ENCODE data around the gene BCR. TPM values are rescaled to one million over a fixed set of nuclear protein-coding genes. Genes with fewer than 3 reads are reported as not detected.

BCR gene
- total and polyA plus RNA-seq, 2 of the 13 experiments (the other 11 are each of a cell fraction or from before 2014, with no cell fraction given), result 19.9 to 33.6 TPM

DNA sequence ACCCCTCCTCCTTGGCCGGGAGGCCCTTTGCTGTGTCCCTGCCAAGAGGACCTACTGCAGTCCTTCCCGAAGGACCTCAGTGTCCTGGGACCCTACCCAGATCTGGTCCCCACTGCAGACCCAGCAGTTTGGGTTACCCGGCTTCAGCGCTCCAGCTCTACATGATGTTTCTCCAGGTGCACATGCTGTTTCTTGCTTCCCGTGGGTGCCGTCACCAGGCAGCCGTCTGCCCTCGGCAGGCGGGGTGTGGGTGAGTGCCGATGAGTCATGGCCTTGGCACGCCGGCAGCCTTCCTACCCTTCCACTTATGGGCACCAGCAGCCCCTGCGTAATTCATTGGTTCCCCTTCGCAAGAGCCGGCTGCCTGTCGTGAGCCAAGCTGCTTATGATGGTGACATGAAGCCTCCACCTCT is 101.8 kb downstream of the BCR start:
- Histone ChIP-seq H2AFZ (ENCODE audit: low read length) (no peak overlapping the region), H3K27me3 (ENCODE audit: control insufficient read depth in 1 of 2, insufficient read depth in 2 of 2, low read length in 2 of 2) (no peaks in the 10 kb centered on the region), H3K9ac (ENCODE audit: insufficient read depth, low read depth, low read length) (no peak overlapping the region), H4K20me1 (ENCODE audit: insufficient read depth, low read length) (no peaks in the 10 kb centered on the region), H3K27ac (ENCODE audit: extremely low read length, insufficient read depth, low read length) (no peak overlapping the region), H3K79me2 (ENCODE audit: insufficient read depth, low read length) (no peaks in the 10 kb centered on the region), H3K4me2 (ENCODE audit: low read depth, low read length) (no peak overlapping the region), H3K4me1 (ENCODE audit: insufficient read depth, low read length) (peaks cover 38% of the 10 kb centered on the region), H3K4me3 (replicated peaks in 1 of 3; ENCODE audit: insufficient read depth in 1 of 3, low read depth in 2 of 3, low read length in 3 of 3) (no peak overlapping the region), H3K9me3 (ENCODE audit: low read length) (no peaks in the 10 kb centered on the region), H3K36me3 (replicated peaks in 1 of 2; ENCODE audit: control insufficient read depth in 1 of 2, insufficient read depth in 2 of 2, low read length in 2 of 2) (peaks cover 10 to 81% of the 10 kb centered on the region in 2 experiments)
- intact Hi-C loops (cut with micrococcal nuclease; ENCODE audit: unreplicated experiment) (loop anchor here (5.0 kb wide), 1 partner anchor 35 kb away; no protein-coding TSS in a partner anchor), in situ Hi-C loops (cut with HindIII; ENCODE audit: extremely low pct_ligation_motif_present, low pct_unique_long_range_greater_than_20kb) (loop anchor here (5.0 to 25.0 kb wide), 2 partner anchors 105 to 320 kb away; no protein-coding TSS in a partner anchor)
- ATAC-seq (no peak), FAIRE-seq (no peak), DNase-seq (ENCODE audit: low spot score) (no peak)
- 77% methylated on average over 14 of the region's 16 CpGs for WGBS (ENCODE audit: low lambda C conversion rate)
- no TSS peak for BruUV-seq (replicated peaks)
- ChIA-PET CTCF (ENCODE audit: low intra/inter-chr PET ratio, low total read pairs) (interaction anchor here (0.7 to 4.0 kb wide), 5 partner anchors 8 to 323 kb away, joined by 3 to 73 read pairs (median 5); partner anchors contain the start of gene BCR), POLR2A (interaction anchor here (1.0 to 1.1 kb wide), 4 partner anchors 8 to 126 kb away, joined by 3 to 18 read pairs (median 4); partner anchors contain the start of gene BCR)
- TF ChIP-seq, protein P1, sequence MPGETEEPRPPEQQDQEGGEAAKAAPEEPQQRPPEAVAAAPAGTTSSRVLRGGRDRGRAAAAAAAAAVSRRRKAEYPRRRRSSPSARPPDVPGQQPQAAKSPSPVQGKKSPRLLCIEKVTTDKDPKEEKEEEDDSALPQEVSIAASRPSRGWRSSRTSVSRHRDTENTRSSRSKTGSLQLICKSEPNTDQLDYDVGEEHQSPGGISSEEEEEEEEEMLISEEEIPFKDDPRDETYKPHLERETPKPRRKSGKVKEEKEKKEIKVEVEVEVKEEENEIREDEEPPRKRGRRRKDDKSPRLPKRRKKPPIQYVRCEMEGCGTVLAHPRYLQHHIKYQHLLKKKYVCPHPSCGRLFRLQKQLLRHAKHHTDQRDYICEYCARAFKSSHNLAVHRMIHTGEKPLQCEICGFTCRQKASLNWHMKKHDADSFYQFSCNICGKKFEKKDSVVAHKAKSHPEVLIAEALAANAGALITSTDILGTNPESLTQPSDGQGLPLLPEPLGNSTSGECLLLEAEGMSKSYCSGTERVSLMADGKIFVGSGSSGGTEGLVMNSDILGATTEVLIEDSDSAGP (CRISPR knock-in tag; IDR thresholded peaks at IDR 0.05; ENCODE audit: borderline replicate concordance), result peak; percentile 67; the same call in 1 of the 2 replicates
- TF ChIP-seq, protein P2, sequence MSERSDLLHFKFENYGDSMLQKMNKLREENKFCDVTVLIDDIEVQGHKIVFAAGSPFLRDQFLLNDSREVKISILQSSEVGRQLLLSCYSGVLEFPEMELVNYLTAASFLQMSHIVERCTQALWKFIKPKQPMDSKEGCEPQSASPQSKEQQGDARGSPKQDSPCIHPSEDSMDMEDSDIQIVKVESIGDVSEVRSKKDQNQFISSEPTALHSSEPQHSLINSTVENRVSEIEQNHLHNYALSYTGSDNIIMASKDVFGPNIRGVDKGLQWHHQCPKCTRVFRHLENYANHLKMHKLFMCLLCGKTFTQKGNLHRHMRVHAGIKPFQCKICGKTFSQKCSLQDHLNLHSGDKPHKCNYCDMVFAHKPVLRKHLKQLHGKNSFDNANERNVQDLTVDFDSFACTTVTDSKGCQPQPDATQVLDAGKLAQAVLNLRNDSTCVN (CRISPR knock-in tag; IDR thresholded peaks at IDR 0.05; ENCODE audit: borderline replicate concordance), result 0 out of 2 replicates have a peak, but pooled peaks have one; percentile 54
- TF ChIP-seq AKAP8 (CRISPR knock-in tag; IDR thresholded peaks at IDR 0.05) (peak; percentile 45; the same call in 1 of the 2 replicates), TRIM24 (CRISPR knock-in tag; IDR thresholded peaks at IDR 0.05) (no peak), ESRRA (CRISPR knock-in tag; IDR thresholded peaks at IDR 0.05; ENCODE audit: low read depth) (no peak), NR2C2 (CRISPR knock-in tag; IDR thresholded peaks at IDR 0.05; ENCODE audit: borderline replicate concordance) (0 out of 2 replicates have a peak, but pooled peaks have one; percentile 19), PAX8 (CRISPR knock-in tag; IDR thresholded peaks at IDR 0.05; ENCODE audit: borderline replicate concordance) (0 out of 2 replicates have a peak, but pooled peaks have one; percentile 42), SP5 (CRISPR knock-in tag; IDR thresholded peaks at IDR 0.05; ENCODE audit: borderline replicate concordance, low read depth) (no peak), MEIS1 (CRISPR knock-in tag; IDR thresholded peaks at IDR 0.05; ENCODE audit: borderline replicate concordance) (peak; percentile 77; the same call in 1 of the 2 replicates)
- TF ChIP-seq, protein P3, sequence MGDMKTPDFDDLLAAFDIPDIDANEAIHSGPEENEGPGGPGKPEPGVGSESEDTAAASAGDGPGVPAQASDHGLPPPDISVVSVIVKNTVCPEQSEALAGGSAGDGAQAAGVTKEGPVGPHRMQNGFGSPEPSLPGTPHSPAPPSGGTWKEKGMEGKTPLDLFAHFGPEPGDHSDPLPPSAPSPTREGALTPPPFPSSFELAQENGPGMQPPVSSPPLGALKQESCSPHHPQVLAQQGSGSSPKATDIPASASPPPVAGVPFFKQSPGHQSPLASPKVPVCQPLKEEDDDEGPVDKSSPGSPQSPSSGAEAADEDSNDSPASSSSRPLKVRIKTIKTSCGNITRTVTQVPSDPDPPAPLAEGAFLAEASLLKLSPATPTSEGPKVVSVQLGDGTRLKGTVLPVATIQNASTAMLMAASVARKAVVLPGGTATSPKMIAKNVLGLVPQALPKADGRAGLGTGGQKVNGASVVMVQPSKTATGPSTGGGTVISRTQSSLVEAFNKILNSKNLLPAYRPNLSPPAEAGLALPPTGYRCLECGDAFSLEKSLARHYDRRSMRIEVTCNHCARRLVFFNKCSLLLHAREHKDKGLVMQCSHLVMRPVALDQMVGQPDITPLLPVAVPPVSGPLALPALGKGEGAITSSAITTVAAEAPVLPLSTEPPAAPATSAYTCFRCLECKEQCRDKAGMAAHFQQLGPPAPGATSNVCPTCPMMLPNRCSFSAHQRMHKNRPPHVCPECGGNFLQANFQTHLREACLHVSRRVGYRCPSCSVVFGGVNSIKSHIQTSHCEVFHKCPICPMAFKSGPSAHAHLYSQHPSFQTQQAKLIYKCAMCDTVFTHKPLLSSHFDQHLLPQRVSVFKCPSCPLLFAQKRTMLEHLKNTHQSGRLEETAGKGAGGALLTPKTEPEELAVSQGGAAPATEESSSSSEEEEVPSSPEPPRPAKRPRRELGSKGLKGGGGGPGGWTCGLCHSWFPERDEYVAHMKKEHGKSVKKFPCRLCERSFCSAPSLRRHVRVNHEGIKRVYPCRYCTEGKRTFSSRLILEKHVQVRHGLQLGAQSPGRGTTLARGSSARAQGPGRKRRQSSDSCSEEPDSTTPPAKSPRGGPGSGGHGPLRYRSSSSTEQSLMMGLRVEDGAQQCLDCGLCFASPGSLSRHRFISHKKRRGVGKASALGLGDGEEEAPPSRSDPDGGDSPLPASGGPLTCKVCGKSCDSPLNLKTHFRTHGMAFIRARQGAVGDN (CRISPR knock-in tag; IDR thresholded peaks at IDR 0.05), result peak; percentile 20; the same call in 1 of the 2 replicates
- TF ChIP-seq, protein P4, sequence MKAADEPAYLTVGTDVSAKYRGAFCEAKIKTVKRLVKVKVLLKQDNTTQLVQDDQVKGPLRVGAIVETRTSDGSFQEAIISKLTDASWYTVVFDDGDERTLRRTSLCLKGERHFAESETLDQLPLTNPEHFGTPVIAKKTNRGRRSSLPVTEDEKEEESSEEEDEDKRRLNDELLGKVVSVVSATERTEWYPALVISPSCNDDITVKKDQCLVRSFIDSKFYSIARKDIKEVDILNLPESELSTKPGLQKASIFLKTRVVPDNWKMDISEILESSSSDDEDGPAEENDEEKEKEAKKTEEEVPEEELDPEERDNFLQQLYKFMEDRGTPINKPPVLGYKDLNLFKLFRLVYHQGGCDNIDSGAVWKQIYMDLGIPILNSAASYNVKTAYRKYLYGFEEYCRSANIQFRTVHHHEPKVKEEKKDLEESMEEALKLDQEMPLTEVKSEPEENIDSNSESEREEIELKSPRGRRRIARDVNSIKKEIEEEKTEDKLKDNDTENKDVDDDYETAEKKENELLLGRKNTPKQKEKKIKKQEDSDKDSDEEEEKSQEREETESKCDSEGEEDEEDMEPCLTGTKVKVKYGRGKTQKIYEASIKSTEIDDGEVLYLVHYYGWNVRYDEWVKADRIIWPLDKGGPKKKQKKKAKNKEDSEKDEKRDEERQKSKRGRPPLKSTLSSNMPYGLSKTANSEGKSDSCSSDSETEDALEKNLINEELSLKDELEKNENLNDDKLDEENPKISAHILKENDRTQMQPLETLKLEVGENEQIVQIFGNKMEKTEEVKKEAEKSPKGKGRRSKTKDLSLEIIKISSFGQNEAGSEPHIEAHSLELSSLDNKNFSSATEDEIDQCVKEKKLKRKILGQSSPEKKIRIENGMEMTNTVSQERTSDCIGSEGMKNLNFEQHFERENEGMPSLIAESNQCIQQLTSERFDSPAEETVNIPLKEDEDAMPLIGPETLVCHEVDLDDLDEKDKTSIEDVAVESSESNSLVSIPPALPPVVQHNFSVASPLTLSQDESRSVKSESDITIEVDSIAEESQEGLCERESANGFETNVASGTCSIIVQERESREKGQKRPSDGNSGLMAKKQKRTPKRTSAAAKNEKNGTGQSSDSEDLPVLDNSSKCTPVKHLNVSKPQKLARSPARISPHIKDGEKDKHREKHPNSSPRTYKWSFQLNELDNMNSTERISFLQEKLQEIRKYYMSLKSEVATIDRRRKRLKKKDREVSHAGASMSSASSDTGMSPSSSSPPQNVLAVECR (CRISPR knock-in tag; IDR thresholded peaks at IDR 0.05; ENCODE audit: borderline replicate concordance), result peak; percentile 7; the same call in 1 of the 2 replicates
